ENCODE results near the gene MAPKAP1. TPM values are rescaled to one million over a fixed set of nuclear protein-coding genes. Genes with fewer than 3 reads are reported as not detected.

MAPKAP1 gene
- polyA plus RNA-seq, 3 donors, result 39.9 to 57.5 (median 44.1) TPM

DNA sequence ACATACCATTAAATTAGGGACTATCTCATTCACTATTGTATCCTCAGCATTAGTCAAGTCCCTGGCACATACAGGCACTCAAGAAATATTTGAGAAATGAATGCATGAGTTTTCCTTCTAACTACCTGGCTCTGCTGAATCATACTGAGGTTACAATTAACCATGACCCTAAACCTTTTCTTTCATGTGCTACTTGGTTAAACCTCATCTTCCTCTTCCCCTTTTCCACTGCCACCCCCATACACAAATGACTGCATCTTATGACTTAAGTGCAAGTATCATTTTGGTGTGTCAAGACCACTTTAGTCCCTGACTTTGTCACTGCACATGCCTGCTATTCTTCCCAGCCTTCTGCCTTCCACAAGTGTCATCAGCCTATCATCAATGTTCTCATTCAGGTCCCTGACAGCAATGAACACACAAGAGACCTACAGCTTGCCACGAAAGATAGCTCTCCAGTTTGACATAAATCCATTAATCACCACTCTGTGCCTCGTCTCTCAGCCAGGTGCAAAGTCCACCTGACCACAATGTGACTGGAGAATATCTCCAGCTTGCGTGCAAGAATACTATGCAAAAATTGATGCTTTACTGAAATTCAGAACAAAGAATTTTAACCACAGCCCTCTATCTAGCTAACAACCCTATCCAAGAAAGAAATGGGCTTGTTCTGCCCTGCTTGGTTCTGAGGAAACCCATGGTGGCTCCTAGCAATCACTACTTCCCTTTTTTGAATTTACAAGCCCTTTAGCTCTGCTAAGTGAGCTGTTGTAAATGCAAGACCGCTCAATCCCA, 74.5 kb downstream of the MAPKAP1 start:
- Mint-ChIP-seq H3K27ac (peak overlapping the region; percentile 93 to 99 (median 98)), H3K4me1 (peaks cover 86% of the 10 kb centered on the region), H3K4me3 (peak overlapping the region; percentile 25 to 75), H3K36me3 (peaks cover 6 to 12% of the 10 kb centered on the region in 2 donors), H3K27me3 (ENCODE audit: low read depth in 3 of 3) (peaks cover 0 to 2% (median 0%) of the 10 kb centered on the region in 3 donors), H3K9me3 (no peaks in the 10 kb centered on the region)
- 0% methylated on average over 4 of the region's 4 CpGs for WGBS (ENCODE audit: insufficient coverage)
- Histone ChIP-seq H3K4me3 (replicated peaks in 1 of 3; ENCODE audit: low read depth in 2 of 3, low read length in 3 of 3) (peak overlapping the region in 2 of 3 experiments; percentile 22 to 44), H3K36me3 (replicated peaks in 1 of 2; ENCODE audit: control insufficient read depth in 1 of 2, insufficient read depth in 2 of 2, low read length in 2 of 2) (no peaks in the 10 kb centered on the region), H3K4me1 (ENCODE audit: control insufficient read depth in 1 of 2, insufficient read depth in 2 of 2, low read length in 2 of 2) (peaks cover 69 to 82% of the 10 kb centered on the region in 2 donors), H3K4me2 (replicated peaks; ENCODE audit: extremely low read depth, low read length, poor library complexity, severe bottlenecking) (peak overlapping the region; percentile 55), H2AFZ (ENCODE audit: insufficient read depth, low read depth, low read length, poor library complexity, severe bottlenecking) (no peak overlapping the region), H3K27ac (ENCODE audit: low read depth in 1 of 2, low read length in 2 of 2) (peak overlapping the region; percentile 81 to 98), H4K20me1 (ENCODE audit: insufficient read depth, low read length) (peaks cover 10% of the 10 kb centered on the region), H3K9me3 (replicated peaks in 1 of 2; ENCODE audit: control insufficient read depth in 1 of 2, insufficient read depth in 1 of 2, low read length in 2 of 2) (no peaks in the 10 kb centered on the region), H3K79me2 (ENCODE audit: insufficient read depth, low read length) (peaks cover 60% of the 10 kb centered on the region), H3K27me3 (ENCODE audit: control insufficient read depth in 2 of 2, insufficient read depth in 2 of 2, low read length in 2 of 2) (no peaks in the 10 kb centered on the region), H3K9ac (ENCODE audit: insufficient read depth, low read length, poor library complexity, severe bottlenecking) (peak overlapping the region; percentile 67)
- peak; percentile 85 to 90 (median 87) for DNase-seq
- no peak for TF ChIP-seq CTCF (IDR thresholded peaks at IDR 0.05)
- intact Hi-C loops (cut with micrococcal nuclease), result loop anchor here (2.0 to 5.0 kb wide), 4 partner anchors 14 to 114 kb away; partner anchors contain the start of genes MAPKAP1 (in 1 of the 2) and PBX3 (in 1 of the 2)

DNA sequence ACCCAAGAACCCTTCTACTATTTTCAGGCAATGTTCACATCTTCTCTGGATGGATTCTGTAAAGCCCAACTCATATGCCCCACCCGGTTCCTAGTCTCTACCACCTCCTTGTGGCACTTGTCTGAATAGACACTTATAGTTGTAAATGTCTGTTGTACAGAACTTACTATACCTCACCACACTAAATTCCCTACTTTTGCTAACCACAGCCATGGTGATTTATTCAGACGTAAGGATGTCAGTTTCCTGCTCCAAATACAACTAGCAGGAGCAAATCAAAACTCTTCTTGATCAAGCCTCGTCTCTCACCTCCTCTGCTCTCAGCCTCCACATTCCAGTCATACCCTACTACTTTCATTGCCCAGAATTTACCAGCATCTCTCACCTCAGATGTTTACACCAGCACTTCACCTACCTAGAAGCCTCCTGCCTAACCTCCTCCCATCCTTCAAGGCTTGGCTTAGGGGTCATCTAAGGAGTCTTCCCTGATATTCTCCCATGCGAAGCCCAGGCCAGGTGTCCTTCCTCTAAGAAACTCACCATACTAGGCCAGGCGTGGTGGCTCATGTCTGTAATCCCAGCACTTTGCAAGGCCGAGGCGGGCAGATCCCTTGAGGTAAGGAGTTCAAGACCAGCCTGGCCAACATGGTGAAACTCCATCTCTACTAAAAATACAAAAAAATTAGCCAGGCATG, 75.5 kb downstream of the MAPKAP1 start:
- Histone ChIP-seq H3K9me3 (replicated peaks in 1 of 2; ENCODE audit: control insufficient read depth in 1 of 2, insufficient read depth in 1 of 2, low read length in 2 of 2) (no peaks in the 10 kb centered on the region), H3K79me2 (ENCODE audit: insufficient read depth, low read length) (peaks cover 66% of the 10 kb centered on the region), H4K20me1 (ENCODE audit: insufficient read depth, low read length) (peaks cover 10% of the 10 kb centered on the region), H3K4me1 (ENCODE audit: control insufficient read depth in 1 of 2, insufficient read depth in 2 of 2, low read length in 2 of 2) (peaks cover 65 to 78% of the 10 kb centered on the region in 2 donors), H3K36me3 (replicated peaks in 1 of 2; ENCODE audit: control insufficient read depth in 1 of 2, insufficient read depth in 2 of 2, low read length in 2 of 2) (no peaks in the 10 kb centered on the region), H2AFZ (ENCODE audit: insufficient read depth, low read depth, low read length, poor library complexity, severe bottlenecking) (no peak overlapping the region), H3K4me3 (replicated peaks in 1 of 3; ENCODE audit: low read depth in 2 of 3, low read length in 3 of 3) (peak overlapping the region in 1 of 3 experiments; percentile 16), H3K27me3 (ENCODE audit: control insufficient read depth in 2 of 2, insufficient read depth in 2 of 2, low read length in 2 of 2) (no peaks in the 10 kb centered on the region), H3K9ac (ENCODE audit: insufficient read depth, low read length, poor library complexity, severe bottlenecking) (peak overlapping the region; percentile 21), H3K4me2 (replicated peaks; ENCODE audit: extremely low read depth, low read length, poor library complexity, severe bottlenecking) (peak overlapping the region; percentile 55), H3K27ac (ENCODE audit: low read depth in 1 of 2, low read length in 2 of 2) (peak overlapping the region; percentile 81 to 98)
- H3K27ac Mint-ChIP-seq, result peak overlapping the region; percentile 93 to 99 (median 98)
- intact Hi-C loops (cut with micrococcal nuclease), result loop anchor here (2.0 to 5.0 kb wide), 4 partner anchors 15 to 115 kb away; partner anchors contain the start of genes MAPKAP1 (in 1 of the 2) and PBX3 (in 1 of the 2)
- peak; percentile 80 for TF ChIP-seq CTCF (IDR thresholded peaks at IDR 0.05)
- 89% methylated on average over 2 of the region's 7 CpGs for WGBS (ENCODE audit: insufficient coverage)
- H3K9me3 Mint-ChIP-seq, result no peaks in the 10 kb centered on the region
- DNase-seq, result peak; percentile 38 to 65 (median 58)
- H3K27me3 Mint-ChIP-seq (ENCODE audit: low read depth in 3 of 3), result peaks cover 0 to 2% (median 0%) of the 10 kb centered on the region in 3 donors
- H3K4me3 Mint-ChIP-seq, result peak overlapping the region; percentile 32 to 75
- peaks cover 6 to 12% of the 10 kb centered on the region in 2 donors for H3K36me3 Mint-ChIP-seq
- peaks cover 80% of the 10 kb centered on the region for H3K4me1 Mint-ChIP-seq
